CD4-positive, alpha-beta T cell (primary cell): Measurements from ENCODE around the gene PDE5A. TPM values are rescaled to one million over a fixed set of nuclear protein-coding genes. Genes with fewer than 3 reads are reported as not detected.

Experiments used
- ATAC-seq: fragments of 200-7000 bp; cut with Tn5 transposase; one replicate; pipeline ENCODE4 v1.10.0; 2022; ENCODE audit warnings: mild to moderate bottlenecking; ENCODE audit not compliant: poor library complexity
- CTCF ChIA-PET: fragments of 350-600 bp; sonication (Branson Sonifier 250); formaldehyde crosslinking; loops from one replicate; lab custom pipeline; 2021; ENCODE audit warnings: antibody characterized with exemption, inconsistent platforms; lab: Charles Lee
- POLR2A ChIA-PET: fragments of 350-600 bp; sonication (Branson Sonifier 250); formaldehyde crosslinking; loops from one replicate; lab custom pipeline; 2021; ENCODE audit warnings: antibody characterized with exemption, inconsistent platforms; lab: Charles Lee
- DNase-seq, 14 experiments: peaks; one replicate each; pipeline ENCODE4 v3.0.0-alpha.2; 2013 to 2020; ENCODE audit warnings: mixed read lengths in 2 of 14
- H3K27ac ChIP-seq, 2 donors: one replicate each; pipeline versions ENCODE4 v1.5.1 to v1.7.0; 2013; ENCODE audit warnings: low read length in 2 of 2, low read depth in 1 of 2, mild to moderate bottlenecking in 1 of 2
- H3K27me3 ChIP-seq, 2 experiments: 1 replicate in 1 of 2; 2 replicates in 1 of 2; pipeline versions ENCODE4 v1.6.1 to v1.7.0; 2013; ENCODE audit warnings: low read length in 2 of 2, control low read depth in 1 of 2, mild to moderate bottlenecking in 1 of 2, moderate library complexity in 1 of 2; ENCODE audit not compliant: insufficient read depth in 2 of 2, control insufficient read depth in 1 of 2
- H3K36me3 ChIP-seq: one replicate; pipeline ENCODE4 v1.6.1; 2013; ENCODE audit warnings: low read length, control low read depth; ENCODE audit not compliant: insufficient read depth
- H3K4me1 ChIP-seq: one replicate; pipeline ENCODE4 v1.6.1; 2013; ENCODE audit warnings: low read length, control low read depth; ENCODE audit not compliant: insufficient read depth
- H3K4me3 ChIP-seq: one replicate; pipeline ENCODE4 v1.5.1; 2013; ENCODE audit warnings: mild to moderate bottlenecking, low read length, moderate library complexity
- H3K9me3 ChIP-seq, 2 experiments: 1 replicate in 1 of 2; 2 replicates in 1 of 2; pipeline versions ENCODE4 v1.6.1 to v1.7.0; 2013; ENCODE audit warnings: low read length in 2 of 2, mild to moderate bottlenecking in 2 of 2, control low read depth in 1 of 2, moderate library complexity in 1 of 2; ENCODE audit not compliant: control insufficient read depth in 1 of 2, insufficient read depth in 1 of 2
- H3K27ac Mint-ChIP-seq: one replicate; pipeline ENCODE4 v1.8.0; 2020; ENCODE audit warnings: mixed read lengths
- H3K27me3 Mint-ChIP-seq: one replicate; pipeline ENCODE4 v1.8.0; 2021; ENCODE audit warnings: mixed read lengths
- H3K36me3 Mint-ChIP-seq: one replicate; pipeline ENCODE4 v1.8.0; 2021; ENCODE audit warnings: low read depth, mixed read lengths
- H3K4me1 Mint-ChIP-seq: one replicate; pipeline ENCODE4 v1.8.0; 2021; ENCODE audit warnings: low read depth, mixed read lengths
- H3K4me3 Mint-ChIP-seq: one replicate; pipeline ENCODE4 v1.8.0; 2020; ENCODE audit warnings: mild to moderate bottlenecking, mixed read lengths
- H3K9me3 Mint-ChIP-seq: one replicate; pipeline ENCODE4 v1.8.0; 2020; ENCODE audit warnings: mixed read lengths
- intact Hi-C, 2 experiments: fragments of 100-400 bp; cut with DNase I in 1 of 2; cut with micrococcal nuclease in 1 of 2; formaldehyde crosslinking; loops; one replicate each; pipeline versions ENCODE4 v1.15.1 to v1.9.0; 2023 to 2025; cut with DNase I, micrococcal nuclease
- total RNA-seq, 174 experiments: library from RNA in 2 of 174; stranded (reverse) in 2 of 174; gene quantifications; one replicate each; pipeline ENCODE4 v1.2.3 and lab custom pipeline; 2021 to 2026
- TF ChIP-seq, protein P1 (sequence below): fragments of 200-600 bp; IDR thresholded peaks from one replicate; pipeline ENCODE4 v1.8.0; 2022; ENCODE audit warnings: antibody characterized with exemption, mild to moderate bottlenecking

PDE5A gene
- total RNA-seq, 2 experiments from 2014 or later, result 0.11 to 0.56 TPM

- DNase-seq, result no peak
- intact Hi-C loops, result no loop called here
- H3K27ac Mint-ChIP-seq, result no peak overlapping the region
- no peak for ATAC-seq
- TF ChIP-seq, protein P1, sequence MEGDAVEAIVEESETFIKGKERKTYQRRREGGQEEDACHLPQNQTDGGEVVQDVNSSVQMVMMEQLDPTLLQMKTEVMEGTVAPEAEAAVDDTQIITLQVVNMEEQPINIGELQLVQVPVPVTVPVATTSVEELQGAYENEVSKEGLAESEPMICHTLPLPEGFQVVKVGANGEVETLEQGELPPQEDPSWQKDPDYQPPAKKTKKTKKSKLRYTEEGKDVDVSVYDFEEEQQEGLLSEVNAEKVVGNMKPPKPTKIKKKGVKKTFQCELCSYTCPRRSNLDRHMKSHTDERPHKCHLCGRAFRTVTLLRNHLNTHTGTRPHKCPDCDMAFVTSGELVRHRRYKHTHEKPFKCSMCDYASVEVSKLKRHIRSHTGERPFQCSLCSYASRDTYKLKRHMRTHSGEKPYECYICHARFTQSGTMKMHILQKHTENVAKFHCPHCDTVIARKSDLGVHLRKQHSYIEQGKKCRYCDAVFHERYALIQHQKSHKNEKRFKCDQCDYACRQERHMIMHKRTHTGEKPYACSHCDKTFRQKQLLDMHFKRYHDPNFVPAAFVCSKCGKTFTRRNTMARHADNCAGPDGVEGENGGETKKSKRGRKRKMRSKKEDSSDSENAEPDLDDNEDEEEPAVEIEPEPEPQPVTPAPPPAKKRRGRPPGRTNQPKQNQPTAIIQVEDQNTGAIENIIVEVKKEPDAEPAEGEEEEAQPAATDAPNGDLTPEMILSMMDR, result no peak
- peaks cover 17% of the 10 kb centered on the region for H3K27me3 Mint-ChIP-seq
- no peak overlapping the region for H3K4me3 Mint-ChIP-seq
- H3K4me3 ChIP-seq, result no peak overlapping the region
- POLR2A ChIA-PET, result no interaction called here
- no peaks in the 10 kb centered on the region for H3K4me1 ChIP-seq
- H3K9me3 Mint-ChIP-seq, result peaks cover 5% of the 10 kb centered on the region
- CTCF ChIA-PET, result interaction anchor here (0.6 to 1.1 kb wide), 2 partner anchors 12 to 847 kb away, joined by 3 read pairs; no protein-coding TSS in a partner anchor
- H3K27ac ChIP-seq, result no peak overlapping the region
- H3K36me3 Mint-ChIP-seq, result no peaks in the 10 kb centered on the region
- H3K27me3 ChIP-seq, result peaks cover 0 to 2% of the 10 kb centered on the region in 2 experiments
- no peaks in the 10 kb centered on the region for H3K4me1 Mint-ChIP-seq
- H3K9me3 ChIP-seq, result no peaks in the 10 kb centered on the region
- H3K36me3 ChIP-seq, result no peaks in the 10 kb centered on the region
Measured at GRCh38 chr4:119593698-119594097, 34.9 kb downstream of the PDE5A start.

DNA sequence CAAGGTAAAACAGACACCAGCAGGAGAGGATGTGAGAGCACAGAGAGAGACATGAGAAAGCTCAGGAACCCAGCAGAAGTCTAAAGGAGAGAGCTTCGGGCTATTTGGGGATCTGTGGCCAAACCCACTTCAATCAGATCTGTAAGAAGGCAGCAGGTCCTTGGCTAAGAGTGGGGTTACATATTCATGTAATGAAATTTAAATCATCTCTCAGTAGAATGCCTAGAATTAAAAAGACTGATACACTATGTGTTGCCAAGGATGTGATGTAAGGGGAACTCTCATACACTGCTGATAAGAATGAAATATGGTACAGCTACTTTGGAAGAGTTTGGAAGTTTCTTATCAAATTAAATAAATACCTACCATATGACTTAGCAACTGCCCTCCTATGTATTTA, 35.8 kb downstream of the PDE5A start:
- Mint-ChIP-seq H3K27me3 (peaks cover 17% of the 10 kb centered on the region), H3K27ac (no peak overlapping the region), H3K9me3 (no peaks in the 10 kb centered on the region), H3K4me3 (no peak overlapping the region), H3K4me1 (no peaks in the 10 kb centered on the region), H3K36me3 (no peaks in the 10 kb centered on the region)
- POLR2A ChIA-PET, result no interaction called here
- no peak overlapping the region for H3K4me3 ChIP-seq
- H3K9me3 ChIP-seq, result no peaks in the 10 kb centered on the region
- no peaks in the 10 kb centered on the region for H3K4me1 ChIP-seq
- peaks cover 0 to 2% of the 10 kb centered on the region in 2 experiments for H3K27me3 ChIP-seq
- intact Hi-C loops, result no loop called here
- H3K27ac ChIP-seq, result no peak overlapping the region
- no peak for ATAC-seq
- DNase-seq, result no peak
- no peaks in the 10 kb centered on the region for H3K36me3 ChIP-seq
- CTCF ChIA-PET, result no interaction called here
- TF ChIP-seq, protein P1, result no peak

- Mint-ChIP-seq H3K4me1 (no peaks in the 10 kb centered on the region), H3K27ac (no peak overlapping the region), H3K27me3 (peaks cover 21% of the 10 kb centered on the region), H3K4me3 (no peak overlapping the region), H3K36me3 (no peaks in the 10 kb centered on the region), H3K9me3 (no peaks in the 10 kb centered on the region)
- ChIA-PET POLR2A (no interaction called here), CTCF (interaction anchor here (1.2 kb wide), 1 partner anchor 15 kb away, joined by 3 read pairs; no protein-coding TSS in a partner anchor)
- intact Hi-C loops, result no loop called here
- Histone ChIP-seq H3K36me3 (no peaks in the 10 kb centered on the region), H3K27me3 (peaks cover 0 to 2% of the 10 kb centered on the region in 2 experiments), H3K4me3 (no peak overlapping the region), H3K4me1 (no peaks in the 10 kb centered on the region), H3K27ac (no peak overlapping the region), H3K9me3 (no peaks in the 10 kb centered on the region)
- no peak for DNase-seq
- TF ChIP-seq, protein P1, result no peak
- no peak for ATAC-seq
Measured at GRCh38 chr4:119589165-119589564, 39.4 kb downstream of the PDE5A start.
